Measurements from ENCODE around the gene CAPZA1.

- TF ChIP-seq BACH2 (CRISPR knock-in tag; IDR thresholded peaks at IDR 0.05; ENCODE audit: borderline replicate concordance) (no peak), CSRNP3 (CRISPR knock-in tag; IDR thresholded peaks at IDR 0.05) (no peak), ZFP3 (CRISPR knock-in tag; IDR thresholded peaks at IDR 0.05) (no peak), ZC3H10 (CRISPR knock-in tag; IDR thresholded peaks at IDR 0.05) (no peak)
These were observed 59.0 kb downstream of the CAPZA1 start for GRCh38 chr1:112678605-112679004.
